ENCODE measurements around the gene LDLRAD4.

Gene LDLRAD4

GRCh38 chr18:13281406-13281805, 62.8 kb downstream of the LDLRAD4 start:
- no peaks in the 10 kb centered on the region for H3K9me3 ChIP-seq (ENCODE audit: control insufficient read depth, low read length)
- no peaks in the 10 kb centered on the region for H3K36me3 ChIP-seq (ENCODE audit: control insufficient read depth, insufficient read depth, low read length)
- H2AFZ ChIP-seq: no peak overlapping the region
- H3K9ac ChIP-seq: no peak overlapping the region
- no peak overlapping the region for H3K27ac ChIP-seq
- no peak overlapping the region for H3K4me2 ChIP-seq (ENCODE audit: low read length)
- no peaks in the 10 kb centered on the region for H3K27me3 ChIP-seq (ENCODE audit: control insufficient read depth, insufficient read depth, low read length)
- TF ChIP-seq CTCF (IDR thresholded peaks at IDR 0.05): no peak
- H3K4me3 ChIP-seq (ENCODE audit: low read depth, low read length): no peak overlapping the region
- no peaks in the 10 kb centered on the region for H3K4me1 ChIP-seq
- H3K79me2 ChIP-seq: peaks cover 5% of the 10 kb centered on the region

- peaks cover 5% of the 10 kb centered on the region for H3K79me2 ChIP-seq
- no peaks in the 10 kb centered on the region for H3K9me3 ChIP-seq (ENCODE audit: control insufficient read depth, low read length)
- no peaks in the 10 kb centered on the region for H3K27me3 ChIP-seq (ENCODE audit: control insufficient read depth, insufficient read depth, low read length)
- no peaks in the 10 kb centered on the region for H3K4me1 ChIP-seq
- H2AFZ ChIP-seq: no peak overlapping the region
- H3K4me2 ChIP-seq (ENCODE audit: low read length): no peak overlapping the region
- no peak overlapping the region for H3K9ac ChIP-seq
- no peak overlapping the region for H3K4me3 ChIP-seq (ENCODE audit: low read depth, low read length)
- TF ChIP-seq CTCF (IDR thresholded peaks at IDR 0.05): no peak
- no peak overlapping the region for H3K27ac ChIP-seq
- no peaks in the 10 kb centered on the region for H3K36me3 ChIP-seq (ENCODE audit: control insufficient read depth, insufficient read depth, low read length)
These were observed 65.2 kb downstream of the LDLRAD4 start for GRCh38 chr18:13283746-13284145.

- no peak overlapping the region for H3K4me3 ChIP-seq (ENCODE audit: low read depth, low read length)
These were observed 65.9 kb downstream of the LDLRAD4 start for GRCh38 chr18:13284330-13285027.

GRCh38 chr18:13285874-13286273, 67.3 kb downstream of the LDLRAD4 start:
- Histone ChIP-seq H3K9me3 (ENCODE audit: control insufficient read depth, low read length) (no peaks in the 10 kb centered on the region), H3K4me2 (ENCODE audit: low read length) (no peak overlapping the region), H3K79me2 (peaks cover 5% of the 10 kb centered on the region), H3K36me3 (ENCODE audit: control insufficient read depth, insufficient read depth, low read length) (no peaks in the 10 kb centered on the region), H3K9ac (no peak overlapping the region), H3K4me1 (no peaks in the 10 kb centered on the region), H2AFZ (no peak overlapping the region), H3K27me3 (ENCODE audit: control insufficient read depth, insufficient read depth, low read length) (no peaks in the 10 kb centered on the region), H3K4me3 (ENCODE audit: low read depth, low read length) (no peak overlapping the region), H3K27ac (no peak overlapping the region)
- TF ChIP-seq CTCF (IDR thresholded peaks at IDR 0.05): no peak

More at GRCh38 chr18:13284330-13285027, 65.9 kb downstream of the LDLRAD4 start:
- no peaks in the 10 kb centered on the region for H3K27me3 ChIP-seq (ENCODE audit: control insufficient read depth, insufficient read depth, low read length)
- H3K4me2 ChIP-seq (ENCODE audit: low read length): no peak overlapping the region
- no peak overlapping the region for H2AFZ ChIP-seq
- peaks cover 5% of the 10 kb centered on the region for H3K79me2 ChIP-seq
- H3K9ac ChIP-seq: no peak overlapping the region
- H3K9me3 ChIP-seq (ENCODE audit: control insufficient read depth, low read length): no peaks in the 10 kb centered on the region
- TF ChIP-seq CTCF (IDR thresholded peaks at IDR 0.05): no peak
- H3K4me1 ChIP-seq: no peaks in the 10 kb centered on the region
- H3K27ac ChIP-seq: no peak overlapping the region
- H3K36me3 ChIP-seq (ENCODE audit: control insufficient read depth, insufficient read depth, low read length): no peaks in the 10 kb centered on the region
